SU-DHL-6 (cell line): ENCODE results near the gene PTGDR.

ENCODE experiments used
- H2AFZ ChIP-seq: fragments of 200-600 bp; sonication (generic); 2 replicates; pipeline ENCODE4 v1.6.1; 2014; ENCODE audit warnings: low read depth, mild to moderate bottlenecking, moderate library complexity, mixed read lengths, antibody characterized with exemption, low read length; ENCODE audit not compliant: severe bottlenecking
- H3F3A ChIP-seq: fragments of 200-600 bp; shearing (Covaris generic); 2 replicates; pipeline ENCODE4 v1.6.0; 2016; ENCODE audit warnings: antibody characterized with exemption, mild to moderate bottlenecking; ENCODE audit not compliant: insufficient read depth
- H3K27ac ChIP-seq: fragments of 200-600 bp; sonication (generic); 2 replicates; pipeline ENCODE4 v1.5.1; 2016; ENCODE audit warnings: low read depth, mild to moderate bottlenecking, low read length, moderate library complexity, mixed read lengths
- H3K27me3 ChIP-seq: fragments of 200-600 bp; sonication (generic), shearing (Covaris generic); 2 replicates; pipeline ENCODE4 v1.6.0; 2014; ENCODE audit warnings: mild to moderate bottlenecking, low read length
- H3K36me3 ChIP-seq: fragments of 200-600 bp; sonication (generic); 2 replicates; pipeline ENCODE4 v1.6.1; 2014; ENCODE audit warnings: mild to moderate bottlenecking, low read length, mixed read lengths
- H3K4me2 ChIP-seq: fragments of 300-600, 200-600 bp; shearing (Covaris generic), sonication (generic); 2 replicates; pipeline ENCODE4 v1.6.0; 2014; ENCODE audit warnings: low read length, low read depth, mild to moderate bottlenecking; ENCODE audit not compliant: poor library complexity, severe bottlenecking
- H3K4me3 ChIP-seq: fragments of 200-600 bp; sonication (generic); 2 replicates; pipeline ENCODE4 v1.5.1; 2014; ENCODE audit warnings: antibody characterized with exemption, low read length, mild to moderate bottlenecking, mixed read lengths; ENCODE audit not compliant: insufficient read depth, poor library complexity, severe bottlenecking
- H3K79me2 ChIP-seq: fragments of 200-600 bp; sonication (generic); 2 replicates; pipeline ENCODE4 v1.6.1; 2014; ENCODE audit warnings: mild to moderate bottlenecking, low read length, moderate library complexity; ENCODE audit not compliant: insufficient read depth
- H3K9ac ChIP-seq: fragments of 200-600 bp; sonication (generic); 2 replicates; pipeline ENCODE4 v1.7.0; 2014; ENCODE audit warnings: mild to moderate bottlenecking, low read length
- H3K9me2 ChIP-seq: fragments of 200-600 bp; sonication (generic); replicated peaks from 2 replicates; pipeline ENCODE4 v1.6.1; 2014; ENCODE audit warnings: low read length; ENCODE audit not compliant: insufficient read depth
- H3K9me3 ChIP-seq: fragments of 200-600 bp; sonication (generic); 2 replicates; pipeline ENCODE4 v1.6.1; 2014; ENCODE audit warnings: low read length, mixed read lengths; ENCODE audit not compliant: insufficient read depth
- H4K20me1 ChIP-seq: fragments of 200-600 bp; sonication (generic); 2 replicates; pipeline ENCODE4 v1.6.1; 2014; ENCODE audit warnings: low read depth, mild to moderate bottlenecking, antibody characterized with exemption, low read length, moderate library complexity, mixed read lengths
- EZH2phosphoT487 ChIP-seq: fragments of 200-600 bp; sonication (generic), shearing (Covaris generic); conservative IDR thresholded peaks from 2 replicates; pipeline ENCODE4 v1.6.1; 2018; ENCODE audit warnings: mild to moderate bottlenecking, antibody characterized with exemption, low read length, moderate library complexity, mixed read lengths
- TF ChIP-seq, protein P1 (sequence below): fragments of 200-600 bp; sonication (generic); IDR thresholded peaks from one replicate; pipeline ENCODE4 v1.5.1; 2017; ENCODE audit warnings: antibody characterized with exemption, mild to moderate bottlenecking, low read length, moderate library complexity; ENCODE audit not compliant: insufficient read depth, poor library complexity, severe bottlenecking

PTGDR gene

DNA sequence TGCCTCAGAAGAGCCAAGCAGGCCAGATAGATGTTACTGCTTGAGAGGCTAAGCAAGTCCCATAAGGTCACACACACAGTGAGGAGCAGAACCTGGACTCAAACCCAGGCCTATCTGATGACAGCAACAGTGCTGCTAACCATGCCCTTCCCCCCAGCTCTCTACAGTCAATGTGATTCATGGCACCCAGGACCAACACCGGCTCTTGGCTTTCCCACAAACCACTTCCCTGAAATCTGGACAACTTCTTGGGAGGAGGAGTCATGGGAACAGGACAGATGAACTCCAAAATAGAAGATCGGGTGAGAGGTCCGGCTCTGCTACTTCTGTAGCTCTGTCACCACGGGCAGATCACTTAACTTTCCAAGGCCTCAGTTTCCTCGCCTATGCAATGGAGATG lies 716 bp upstream of the PTGDR start:
- Histone ChIP-seq H3K27me3 (no peaks in the 10 kb centered on the region), H3K4me2 (no peak overlapping the region), H3K4me3 (no peak overlapping the region), H3K9me3 (no peaks in the 10 kb centered on the region), H3K36me3 (no peaks in the 10 kb centered on the region), H3K79me2 (no peaks in the 10 kb centered on the region), H2AFZ (no peak overlapping the region), H3K9me2 (no peaks in the 10 kb centered on the region), H3K9ac (no peak overlapping the region), H4K20me1 (no peaks in the 10 kb centered on the region), H3K27ac (no peak overlapping the region), H3F3A (no peaks in the 10 kb centered on the region)
- no peak for TF ChIP-seq EZH2phosphoT487
- TF ChIP-seq, protein P1, sequence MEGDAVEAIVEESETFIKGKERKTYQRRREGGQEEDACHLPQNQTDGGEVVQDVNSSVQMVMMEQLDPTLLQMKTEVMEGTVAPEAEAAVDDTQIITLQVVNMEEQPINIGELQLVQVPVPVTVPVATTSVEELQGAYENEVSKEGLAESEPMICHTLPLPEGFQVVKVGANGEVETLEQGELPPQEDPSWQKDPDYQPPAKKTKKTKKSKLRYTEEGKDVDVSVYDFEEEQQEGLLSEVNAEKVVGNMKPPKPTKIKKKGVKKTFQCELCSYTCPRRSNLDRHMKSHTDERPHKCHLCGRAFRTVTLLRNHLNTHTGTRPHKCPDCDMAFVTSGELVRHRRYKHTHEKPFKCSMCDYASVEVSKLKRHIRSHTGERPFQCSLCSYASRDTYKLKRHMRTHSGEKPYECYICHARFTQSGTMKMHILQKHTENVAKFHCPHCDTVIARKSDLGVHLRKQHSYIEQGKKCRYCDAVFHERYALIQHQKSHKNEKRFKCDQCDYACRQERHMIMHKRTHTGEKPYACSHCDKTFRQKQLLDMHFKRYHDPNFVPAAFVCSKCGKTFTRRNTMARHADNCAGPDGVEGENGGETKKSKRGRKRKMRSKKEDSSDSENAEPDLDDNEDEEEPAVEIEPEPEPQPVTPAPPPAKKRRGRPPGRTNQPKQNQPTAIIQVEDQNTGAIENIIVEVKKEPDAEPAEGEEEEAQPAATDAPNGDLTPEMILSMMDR = no peak

DNA sequence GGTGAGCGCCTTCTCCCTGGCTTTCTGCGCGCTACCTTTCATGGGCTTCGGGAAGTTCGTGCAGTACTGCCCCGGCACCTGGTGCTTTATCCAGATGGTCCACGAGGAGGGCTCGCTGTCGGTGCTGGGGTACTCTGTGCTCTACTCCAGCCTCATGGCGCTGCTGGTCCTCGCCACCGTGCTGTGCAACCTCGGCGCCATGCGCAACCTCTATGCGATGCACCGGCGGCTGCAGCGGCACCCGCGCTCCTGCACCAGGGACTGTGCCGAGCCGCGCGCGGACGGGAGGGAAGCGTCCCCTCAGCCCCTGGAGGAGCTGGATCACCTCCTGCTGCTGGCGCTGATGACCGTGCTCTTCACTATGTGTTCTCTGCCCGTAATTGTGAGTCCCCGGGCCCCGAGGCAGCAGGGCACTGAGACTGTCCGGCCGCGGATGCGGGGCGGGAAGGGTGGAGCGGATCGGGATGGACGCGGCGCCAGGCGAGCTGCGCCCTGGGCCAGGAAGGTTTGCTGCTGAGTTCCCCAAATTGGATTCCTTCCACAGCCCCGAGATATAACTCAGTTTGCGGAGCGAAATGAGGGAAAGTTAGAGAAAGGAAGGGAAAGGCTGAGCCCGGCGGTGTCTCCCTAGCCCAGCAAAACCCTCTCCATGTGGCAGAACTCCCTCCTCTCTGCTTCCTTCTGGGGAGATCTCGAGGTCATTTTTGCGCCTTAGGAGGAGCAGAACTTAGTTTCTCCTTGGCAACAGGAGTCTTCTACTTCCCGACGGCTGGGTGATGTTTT lies 972 bp downstream of the PTGDR start:
- Histone ChIP-seq H3K9ac (no peak overlapping the region), H3K4me3 (no peak overlapping the region), H3K27me3 (no peaks in the 10 kb centered on the region), H3K79me2 (no peaks in the 10 kb centered on the region), H3K4me2 (no peak overlapping the region), H3F3A (no peaks in the 10 kb centered on the region), H3K9me2 (no peaks in the 10 kb centered on the region), H3K27ac (no peak overlapping the region), H4K20me1 (no peaks in the 10 kb centered on the region), H3K36me3 (no peaks in the 10 kb centered on the region), H2AFZ (no peak overlapping the region), H3K9me3 (no peaks in the 10 kb centered on the region)
- TF ChIP-seq, protein P1 = no peak
- TF ChIP-seq EZH2phosphoT487 = no peak

DNA sequence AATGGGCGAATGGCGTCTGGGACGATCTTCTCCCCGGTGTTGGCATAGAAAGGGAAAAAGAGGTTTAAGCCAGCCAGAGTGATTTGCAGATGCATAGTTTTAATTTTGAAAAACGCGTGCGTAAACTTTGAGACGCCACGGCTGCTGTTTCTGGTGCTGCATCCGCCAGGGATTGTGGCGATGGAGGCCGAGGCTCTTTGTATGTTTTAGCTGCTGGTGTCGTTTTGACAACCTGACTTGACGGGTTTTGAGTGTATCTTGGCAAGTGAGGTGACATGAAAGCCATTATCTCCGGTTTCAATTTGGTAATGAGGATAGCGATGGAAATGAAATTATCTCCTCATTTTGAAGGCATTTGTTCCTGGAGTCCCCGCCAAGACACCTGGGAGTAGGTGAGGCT lies 1.6 kb downstream of the PTGDR start:
- Histone ChIP-seq H3K9me3 (no peaks in the 10 kb centered on the region), H3F3A (no peaks in the 10 kb centered on the region), H3K9me2 (no peaks in the 10 kb centered on the region), H3K27ac (no peak overlapping the region), H3K4me2 (no peak overlapping the region), H3K9ac (no peak overlapping the region), H2AFZ (no peak overlapping the region), H3K4me3 (no peak overlapping the region), H3K79me2 (no peaks in the 10 kb centered on the region), H4K20me1 (no peaks in the 10 kb centered on the region), H3K36me3 (no peaks in the 10 kb centered on the region), H3K27me3 (no peaks in the 10 kb centered on the region)
- TF ChIP-seq, protein P1 = no peak
- no peak for TF ChIP-seq EZH2phosphoT487
